Middle frontal gyrus (tissue), 1 donor: ENCODE data around the gene TC2N.
"Not testable (repeated sequence)": the region's sequence is repeated elsewhere in the genome, so short reads cannot be mapped to it uniquely, and the experiment has no call there.

ENCODE experiments used
- DNase-seq: peaks from one replicate; pipeline ENCODE4 v3.0.0-alpha.2; 2015; ENCODE audit warnings: low spot score; ENCODE audit errors: extremely low spot score

Gene TC2N

GRCh38 chr14:91835197-91835919, 32.0 kb downstream of the TC2N start:
- DNase-seq = no peak

GRCh38 chr14:91834571-91834970, 32.8 kb downstream of the TC2N start:
- no peak for DNase-seq

GRCh38 chr14:91831337-91831736, 36.0 kb downstream of the TC2N start:
- no peak for DNase-seq

DNA sequence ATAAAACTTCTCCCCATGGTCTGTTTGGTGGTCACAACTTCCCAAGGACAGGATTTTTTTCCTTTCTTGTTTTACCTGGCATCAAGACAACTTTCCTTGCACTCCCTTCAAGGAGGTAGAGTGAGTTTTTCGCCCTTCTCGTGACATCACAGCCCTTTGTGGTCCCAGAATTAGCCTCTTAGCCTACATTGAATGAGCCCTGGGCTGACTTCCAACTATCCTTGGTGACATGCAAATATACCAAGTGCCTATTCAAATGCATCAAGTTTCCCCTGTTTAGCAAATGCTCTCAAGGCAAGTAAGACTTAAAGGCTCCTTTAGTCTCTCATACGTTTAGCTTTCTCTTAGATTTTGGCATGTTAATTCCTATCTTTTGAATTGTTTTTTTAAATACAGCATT, 36.6 kb downstream of the TC2N start:
- DNase-seq = no peak

- DNase-seq = no peak
These were observed 37.8 kb downstream of the TC2N start for GRCh38 chr14:91829511-91829910.

- no peak for DNase-seq
These were observed 39.6 kb downstream of the TC2N start for GRCh38 chr14:91827746-91828145.

GRCh38 chr14:91817566-91818325, 49.6 kb downstream of the TC2N start:
- no peak for DNase-seq

DNA sequence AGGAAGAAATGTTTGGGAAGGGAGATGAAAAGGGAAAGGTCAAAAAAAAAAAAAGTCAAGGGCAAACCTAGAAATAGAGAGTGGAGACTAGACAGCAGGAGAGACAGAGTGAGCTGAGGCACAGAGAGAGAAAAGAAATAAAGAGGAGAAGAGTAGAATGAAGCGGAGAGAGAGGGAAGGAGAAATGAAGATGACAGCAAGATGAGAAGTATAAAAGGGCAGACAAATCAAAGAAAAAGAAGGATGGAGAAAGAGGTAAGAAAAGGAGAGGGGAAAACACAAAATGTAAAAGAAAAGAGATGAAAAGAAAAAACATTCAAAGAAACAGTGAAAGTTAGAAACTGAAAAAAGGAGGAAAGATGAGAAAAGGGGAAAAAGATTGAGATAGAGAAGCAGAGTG, 53.0 kb downstream of the TC2N start:
- no peak for DNase-seq

GRCh38 chr14:91810699-91811098, 56.6 kb downstream of the TC2N start:
- no peak for DNase-seq

- DNase-seq = no peak
These were observed 60.6 kb downstream of the TC2N start for GRCh38 chr14:91806716-91807115.

GRCh38 chr14:91806094-91806493, 61.2 kb downstream of the TC2N start:
- DNase-seq = not testable (repeated sequence)

DNA sequence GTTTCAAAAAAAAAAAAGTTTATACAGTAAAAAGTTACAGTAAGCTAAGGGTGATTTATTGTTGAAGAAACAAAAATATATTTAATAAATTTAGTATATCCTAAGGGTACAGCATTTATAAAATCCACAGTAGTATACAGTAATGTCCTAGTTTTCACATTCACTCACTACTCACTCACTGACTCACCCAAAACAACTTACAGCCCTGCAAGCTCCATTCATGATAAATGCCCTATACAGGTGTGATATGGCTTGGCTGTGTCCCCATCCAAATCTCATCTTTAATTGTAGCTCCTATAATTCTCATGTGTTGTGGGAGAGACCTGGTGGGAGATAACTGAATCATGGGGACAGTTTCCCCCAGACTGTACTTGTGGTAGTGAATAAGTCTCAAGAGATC, 61.7 kb downstream of the TC2N start:
- DNase-seq = no peak

DNA sequence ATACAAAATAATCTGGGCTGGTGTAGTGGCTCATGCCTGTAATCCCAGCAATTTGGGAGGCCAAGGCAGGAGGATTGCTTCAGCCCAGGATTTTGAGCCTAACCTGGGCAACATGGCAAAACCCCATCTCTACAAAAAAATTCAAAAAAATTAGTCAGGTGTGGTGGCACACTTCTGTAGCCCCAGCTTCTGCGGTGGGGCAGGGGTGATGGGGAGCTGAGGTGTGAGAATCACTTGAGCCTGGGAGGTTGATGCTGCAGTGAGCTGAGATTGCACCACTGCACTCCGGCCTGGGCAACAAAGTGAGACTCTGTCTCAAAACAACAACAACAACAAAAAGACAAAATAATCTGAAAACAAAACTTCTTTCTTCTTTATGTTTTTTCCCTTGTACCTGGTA, 66.0 kb downstream of the TC2N start:
- DNase-seq = no peak

DNA sequence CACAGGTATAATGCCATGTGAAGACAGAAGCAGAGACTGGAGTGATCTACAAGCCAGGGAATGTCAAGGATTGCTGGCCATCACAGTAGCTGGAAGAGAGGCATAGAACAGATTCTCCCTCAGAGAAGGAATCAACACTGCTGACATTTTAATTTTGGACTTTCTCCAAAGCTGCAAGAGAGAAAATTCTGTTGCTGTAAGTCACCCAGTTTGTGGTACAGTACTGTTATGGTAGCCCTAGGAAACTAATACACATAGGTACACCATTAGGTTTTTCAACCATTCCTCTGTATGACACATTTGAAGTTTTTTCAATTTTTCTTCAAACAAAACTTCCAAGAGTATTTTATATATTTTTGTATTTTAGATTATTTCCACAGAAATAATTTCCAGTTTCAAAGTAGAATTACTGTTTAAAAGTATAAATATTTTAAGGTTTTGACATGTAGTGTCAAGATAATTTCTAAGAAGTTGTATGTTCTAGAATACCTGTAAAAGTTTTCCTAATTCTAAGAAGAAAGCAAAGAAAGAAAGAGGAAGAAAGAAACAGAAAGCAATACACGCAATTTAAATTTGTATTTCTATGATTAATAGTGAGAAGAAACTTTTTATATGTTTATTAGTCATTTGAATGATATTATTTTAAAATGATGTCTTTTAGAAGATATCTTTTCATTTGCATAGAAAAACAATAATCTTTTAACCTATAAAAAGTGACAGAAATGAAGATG, 70.6 kb downstream of the TC2N start:
- DNase-seq = no peak

GRCh38 chr14:91793704-91794103, 73.6 kb downstream of the TC2N start:
- DNase-seq = no peak

DNA sequence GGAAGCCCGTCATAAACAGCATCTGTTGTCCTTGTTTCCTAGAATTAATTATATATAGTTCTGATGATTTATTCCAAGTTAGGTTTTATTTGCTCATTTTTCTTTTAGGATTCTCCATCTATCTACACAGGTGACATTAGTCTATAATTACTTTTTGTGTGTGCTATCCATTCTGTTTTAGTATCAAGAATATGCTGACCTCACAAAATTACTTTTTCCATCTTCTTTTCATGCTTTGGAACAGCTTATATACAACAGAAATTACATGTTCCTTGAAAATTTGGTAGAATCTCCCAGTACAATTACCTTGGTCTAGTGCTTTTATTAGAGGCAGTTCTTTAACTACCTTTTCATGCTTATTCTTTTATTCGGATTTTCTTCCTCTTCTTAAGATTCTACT, 81.1 kb downstream of the TC2N start:
- DNase-seq = no peak

- no peak for DNase-seq
These were observed 86.9 kb downstream of the TC2N start for GRCh38 chr14:91780452-91780851.

GRCh38 chr14:91778217-91778616, 89.1 kb downstream of the TC2N start:
- DNase-seq = no peak

DNA sequence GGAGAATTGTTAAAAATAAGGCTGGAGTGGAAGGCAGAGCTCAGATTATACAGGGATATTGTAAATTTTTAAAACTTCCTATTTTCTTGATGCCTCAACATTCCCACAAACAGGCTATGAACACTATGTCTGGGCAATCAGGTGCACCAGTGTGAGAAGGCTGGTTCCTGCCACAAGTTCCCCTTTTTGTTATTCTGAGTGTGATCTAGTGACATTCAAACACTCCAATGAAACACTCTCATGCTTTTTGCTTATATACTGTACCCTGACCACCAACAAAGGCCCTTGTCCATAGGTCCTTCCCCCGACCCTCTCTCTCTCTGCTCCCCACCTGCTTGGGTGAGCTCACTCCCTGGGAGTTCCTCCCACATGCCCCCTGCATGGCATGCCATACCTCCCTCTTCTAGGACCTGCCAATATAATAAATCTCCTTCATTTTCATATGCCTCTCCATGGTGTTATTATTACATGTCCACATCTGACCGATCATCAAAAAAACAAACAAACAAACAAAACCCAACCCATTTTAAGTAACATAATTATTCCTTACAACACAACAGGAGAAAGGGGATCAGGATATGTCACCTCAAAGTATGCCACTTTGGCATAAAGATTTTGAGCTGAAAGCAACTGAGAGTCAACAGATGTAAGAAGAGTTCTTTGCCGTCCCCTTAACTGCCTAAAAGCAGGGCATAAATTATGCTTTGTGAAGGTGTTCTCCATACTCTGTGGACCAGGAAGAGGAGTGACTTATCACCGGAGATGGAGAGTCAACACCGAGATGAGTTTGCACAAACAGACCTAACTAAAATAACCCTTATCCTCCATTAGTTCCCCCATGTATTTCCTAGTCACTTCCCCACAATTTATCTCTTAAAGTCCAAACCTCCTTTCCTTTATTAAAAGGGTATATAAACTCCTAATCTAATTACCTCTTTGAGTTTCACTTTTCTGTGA, 92.9 kb downstream of the TC2N start:
- DNase-seq = no peak

DNA sequence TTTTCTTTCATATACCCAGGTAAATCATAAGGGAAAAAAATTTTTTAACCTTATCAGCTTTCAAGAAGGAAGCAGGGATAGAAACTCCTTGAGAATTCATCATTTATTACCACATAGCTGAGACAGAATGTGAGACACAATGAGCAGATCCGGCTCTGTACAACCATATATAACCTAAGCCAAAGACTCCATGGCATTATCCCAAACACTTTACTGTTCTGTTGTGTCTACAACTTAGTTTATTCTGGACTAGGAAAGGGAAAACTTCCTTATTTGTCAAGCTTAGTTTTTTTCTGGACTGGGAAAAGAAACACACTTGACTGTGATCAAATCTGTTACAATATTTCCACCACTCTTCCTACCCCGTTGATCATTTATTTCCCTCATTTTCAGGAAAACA, 97.2 kb downstream of the TC2N start:
- no peak for DNase-seq
